H1 (cell line): Measurements from ENCODE around the gene DCTN2. TPM values are rescaled to one million over a fixed set of nuclear protein-coding genes. Genes with fewer than 3 reads are reported as not detected.
A peak's percentile ranks its signal among the peaks of the same experiment; 100 is the strongest.

Source experiments
- CTCF ChIA-PET: fragments of 300-600 bp; sonication (Branson Sonifier 250); formaldehyde crosslinking; loops from one replicate; lab custom pipeline; 2021; ENCODE audit not compliant: partially characterized antibody; lab: Charles Lee
- POLR2A ChIA-PET: fragments of 300-600 bp; sonication (Branson Sonifier 250); formaldehyde crosslinking; loops from one replicate; lab custom pipeline; 2021; ENCODE audit warnings: inconsistent platforms; ENCODE audit not compliant: partially characterized antibody; lab: Charles Lee
- DNase-seq, 2 experiments: peaks; one replicate each; pipeline versions ENCODE4 v3.0.0 to v3.0.0-alpha.2; 2010 to 2022; ENCODE audit warnings: low spot score in 2 of 2, low read depth in 1 of 2, mixed read lengths in 1 of 2
- FAIRE-seq: peaks from 2 replicates; lab custom pipeline; 2011; peaks lifted over from hg19 to GRCh38; lab: Jason Lieb, UNC
- H2AFZ ChIP-seq: 2 replicates; pipeline ENCODE4 v1.8.1; 2012; ENCODE audit warnings: low read length, inconsistent platforms
- H2AK5ac ChIP-seq: 2 replicates; pipeline ENCODE4 v1.6.1; 2013; ENCODE audit warnings: low read depth, low read length
- H2BK120ac ChIP-seq: replicated peaks from 2 replicates; pipeline ENCODE3; 2013; ENCODE audit warnings: low read depth, low read length, inconsistent platforms
- H2BK12ac ChIP-seq: 2 replicates; pipeline ENCODE4 v1.6.1; 2013; ENCODE audit warnings: low read depth, low read length
- H2BK15ac ChIP-seq: 2 replicates; pipeline ENCODE4 v1.6.1; 2013; ENCODE audit warnings: low read length
- H2BK20ac ChIP-seq: 2 replicates; pipeline ENCODE4 v1.6.1; 2013; ENCODE audit warnings: low read length
- H2BK5ac ChIP-seq: 2 replicates; pipeline ENCODE4 v1.6.1; 2013; ENCODE audit warnings: low read depth, low read length
- H3K14ac ChIP-seq: 2 replicates; pipeline ENCODE4 v1.6.1; 2013; ENCODE audit warnings: inconsistent platforms; ENCODE audit not compliant: insufficient read length
- H3K18ac ChIP-seq: 2 replicates; pipeline ENCODE4 v1.6.1; 2013; ENCODE audit warnings: low read length; ENCODE audit errors: extremely low read depth
- H3K23ac ChIP-seq: 2 replicates; pipeline ENCODE4 v1.6.1; 2013; ENCODE audit warnings: inconsistent platforms; ENCODE audit not compliant: insufficient read length
- H3K23me2 ChIP-seq: 2 replicates; pipeline ENCODE4 v1.6.1; 2013; ENCODE audit warnings: low read depth, low read length
- H3K27ac ChIP-seq: 2 replicates; pipeline ENCODE4 v1.6.1; 2011; ENCODE audit warnings: low read depth, low read length, inconsistent platforms
- H3K27me3 ChIP-seq, 4 experiments: replicated peaks in 1 of 4; 1 replicate in 1 of 4; 2 replicates in 3 of 4; pipeline versions ENCODE4 v1.6.1 to v1.8.1; 2011 to 2013; ENCODE audit warnings: low read length in 3 of 4, mild to moderate bottlenecking in 3 of 4, inconsistent platforms in 2 of 4, mixed read lengths in 2 of 4, moderate library complexity in 1 of 4; ENCODE audit not compliant: control insufficient read depth in 3 of 4, insufficient read depth in 3 of 4; ENCODE audit errors: extremely low read depth in 1 of 4
- H3K36me3 ChIP-seq, 4 experiments: 2 replicates each; pipeline versions ENCODE4 v1.6.1 to v1.8.1; 2011 to 2013; ENCODE audit warnings: mild to moderate bottlenecking in 4 of 4, low read length in 3 of 4, moderate library complexity in 2 of 4, control low read depth in 1 of 4, inconsistent platforms in 1 of 4; ENCODE audit not compliant: insufficient read depth in 4 of 4, control insufficient read depth in 2 of 4
- H3K4ac ChIP-seq: replicated peaks from 2 replicates; pipeline ENCODE3; 2013; ENCODE audit warnings: low read length, low read depth, mixed read lengths, inconsistent platforms; ENCODE audit not compliant: insufficient read length
- H3K4me1 ChIP-seq, 4 experiments: replicated peaks in 1 of 4; 1 replicate in 1 of 4; 2 replicates in 3 of 4; pipeline versions ENCODE4 v1.6.1 to v1.8.1; 2011 to 2013; ENCODE audit warnings: low read length in 3 of 4, inconsistent platforms in 2 of 4, mixed read lengths in 1 of 4; ENCODE audit not compliant: insufficient read depth in 4 of 4, control insufficient read depth in 3 of 4
- H3K4me2 ChIP-seq, 2 experiments: 2 replicates each; pipeline versions ENCODE4 v1.6.1 to v1.8.1; 2011 to 2013; ENCODE audit warnings: low read depth in 2 of 2, low read length in 2 of 2, control low read depth in 1 of 2, inconsistent platforms in 1 of 2, mild to moderate bottlenecking in 1 of 2; ENCODE audit not compliant: insufficient read depth in 1 of 2
- H3K4me3 ChIP-seq, 4 experiments: fragments of 200-600, 300-600 bp in 1 of 4; sonication (generic), shearing (Covaris generic), sonication (Bioruptor Twin) in 1 of 4; 2 replicates each; pipeline versions ENCODE4 v1.5.1 to v1.8.1; 2011 to 2016; ENCODE audit warnings: low read length in 4 of 4, low read depth in 3 of 4, control low read depth in 2 of 4, inconsistent platforms in 2 of 4, mild to moderate bottlenecking in 2 of 4, mixed read lengths in 1 of 4, moderate library complexity in 1 of 4; ENCODE audit not compliant: insufficient read depth in 2 of 4; ENCODE audit errors: extremely low read depth in 1 of 4
- H3K56ac ChIP-seq: replicated peaks from 2 replicates; pipeline ENCODE3; 2013; ENCODE audit warnings: low read depth, mild to moderate bottlenecking, mixed read lengths, low read length, inconsistent platforms; ENCODE audit not compliant: insufficient read length
- H3K79me1 ChIP-seq: 2 replicates; pipeline ENCODE4 v1.6.1; 2013; ENCODE audit warnings: low read depth, low read length, control low read depth
- H3K79me2 ChIP-seq, 2 experiments: 2 replicates each; pipeline versions ENCODE4 v1.6.1 to v1.8.1; 2012 to 2013; ENCODE audit warnings: low read length in 2 of 2, mild to moderate bottlenecking in 2 of 2, inconsistent platforms in 1 of 2; ENCODE audit not compliant: insufficient read depth in 2 of 2, control insufficient read depth in 1 of 2
- H3K9ac ChIP-seq, 4 experiments: replicated peaks in 1 of 4; 1 replicate in 1 of 4; 2 replicates in 3 of 4; pipeline versions ENCODE4 v1.6.1 to v1.8.1; 2011 to 2013; ENCODE audit warnings: low read depth in 3 of 4, low read length in 3 of 4, control low read depth in 2 of 4, mild to moderate bottlenecking in 2 of 4, moderate library complexity in 2 of 4, inconsistent platforms in 1 of 4; ENCODE audit errors: extremely low read depth in 1 of 4
- H3K9me3 ChIP-seq, 2 experiments: 2 replicates each; pipeline versions ENCODE4 v1.6.1 to v1.8.1; 2012 to 2013; ENCODE audit warnings: mild to moderate bottlenecking in 2 of 2, moderate library complexity in 2 of 2, control low read depth in 1 of 2, inconsistent platforms in 1 of 2, low read depth in 1 of 2, low read length in 1 of 2, mixed read lengths in 1 of 2; ENCODE audit not compliant: insufficient read depth in 2 of 2
- H4K20me1 ChIP-seq, 2 experiments: replicated peaks in 1 of 2; 2 replicates each; pipeline versions ENCODE3 to v1.8.1; 2011 to 2013; ENCODE audit warnings: inconsistent platforms in 2 of 2, low read length in 2 of 2, mild to moderate bottlenecking in 1 of 2; ENCODE audit not compliant: insufficient read depth in 2 of 2, control insufficient read depth in 1 of 2
- H4K5ac ChIP-seq: 2 replicates; pipeline ENCODE4 v1.6.1; 2013; ENCODE audit warnings: low read length, low read depth, mixed read lengths, inconsistent platforms; ENCODE audit not compliant: insufficient read length
- H4K8ac ChIP-seq: 2 replicates; pipeline ENCODE4 v1.8.0; 2013; ENCODE audit warnings: mild to moderate bottlenecking, moderate library complexity, low read length, inconsistent platforms; ENCODE audit not compliant: insufficient read depth; ENCODE audit errors: extremely low read depth
- H4K91ac ChIP-seq: replicated peaks from 2 replicates; pipeline ENCODE3; 2013; ENCODE audit warnings: low read length, mixed read lengths, inconsistent platforms; ENCODE audit not compliant: insufficient read length
- BCL11A ChIP-seq, 2 experiments: IDR thresholded peaks; one replicate each; pipeline ENCODE4 v1.6.1; 2011; ENCODE audit warnings: low read depth in 2 of 2, low read length in 2 of 2, mild to moderate bottlenecking in 2 of 2
- CTCF ChIP-seq, 3 experiments: IDR thresholded peaks; 1 replicate in 2 of 3; 2 replicates in 1 of 3; pipeline versions ENCODE4 v1.5.1 to v1.6.1; 2011; ENCODE audit warnings: low read length in 3 of 3, mild to moderate bottlenecking in 3 of 3, inconsistent platforms in 2 of 3, low read depth in 1 of 3, moderate library complexity in 1 of 3; ENCODE audit not compliant: insufficient read depth in 1 of 3; ENCODE audit errors: control extremely low read depth in 1 of 3
- HDAC2 ChIP-seq, 2 experiments: fragments of 300-600 bp in 1 of 2; sonication (generic) in 1 of 2; IDR thresholded peaks; 2 replicates each; pipeline ENCODE4 v1.6.1; 2011 to 2012; ENCODE audit warnings: low read depth in 2 of 2, low read length in 2 of 2, mild to moderate bottlenecking in 2 of 2, moderate library complexity in 2 of 2, borderline replicate concordance in 1 of 2, inconsistent platforms in 1 of 2
- POLR2AphosphoS5 ChIP-seq: IDR thresholded peaks from 2 replicates; pipeline ENCODE4 v1.6.1; 2011; ENCODE audit warnings: low read depth, low read length
- RAD21 ChIP-seq, 2 experiments: IDR thresholded peaks in 1 of 2; conservative IDR thresholded peaks in 1 of 2; 2 replicates each; pipeline ENCODE4 v1.6.1; 2011; ENCODE audit warnings: low read depth in 2 of 2, low read length in 2 of 2, improper control_type of control experiment in 1 of 2, inconsistent platforms in 1 of 2, mild to moderate bottlenecking in 1 of 2, moderate library complexity in 1 of 2
- SIX5 ChIP-seq: IDR thresholded peaks from 2 replicates; pipeline ENCODE4 v1.6.1; 2011; ENCODE audit warnings: mild to moderate bottlenecking, low read depth, low read length
- SP4 ChIP-seq: IDR thresholded peaks from 2 replicates; pipeline ENCODE4 v1.6.1; 2012; ENCODE audit warnings: low read length, inconsistent platforms
- WGBS, 2 experiments: shearing (Covaris generic) in 1 of 2; methylation state at CpG; one replicate each; pipeline versions ENCODE4 v1.1.6 to v1.1.7; 2013 to 2015; ENCODE audit warnings: low lambda C conversion rate in 2 of 2, mixed read lengths in 2 of 2, inconsistent platforms in 1 of 2, low coverage in 1 of 2, missing lambda C conversion rate in 1 of 2; ENCODE audit not compliant: insufficient replicate concordance in 2 of 2, insufficient coverage in 1 of 2, insufficient read length in 1 of 2; ENCODE audit errors: extremely low coverage in 1 of 2, missing lambda C conversion rate in 1 of 2; 5-methylcytosine and 5-hydroxymethylcytosine counted together
- polyA plus RNA-seq, 7 experiments: library from polyadenylated mRNA; depleted of rRNA in 3 of 7; stranded (reverse) in 5 of 7; unstranded in 2 of 7; fragments of >200 nt in 5 of 7; fragments of 200-250 nt in 2 of 7; gene quantifications; 1 replicate in 5 of 7; 2 replicates in 1 of 7; 4 replicates in 1 of 7; pipeline versions ENCODE4 v1.2.1 to v1.2.3, GENCODE V29; 2011 to 2013; ENCODE audit warnings: missing spikeins in 2 of 7, mixed read lengths in 2 of 7
- total RNA-seq: library from RNA; stranded (reverse); fragmentation: NEBNext Ultra II Directional; extraction: Animal tissue kit (Norgen Biotek cat#: 25700); gene quantifications from 2 replicates; pipeline ENCODE4 v1.2.1, GENCODE V29; 2021
- TF ChIP-seq, protein P1 (sequence below): IDR thresholded peaks from 2 replicates; pipeline ENCODE4 v1.6.1; 2012; ENCODE audit warnings: low read length, inconsistent platforms

The DCTN2 gene
- total and polyA plus RNA-seq, 2 of the 8 experiments (the other 6 are each of a cell fraction or from before 2014, with no cell fraction given) = 90.3 to 91.9 TPM

GRCh38 chr12:57500213-57500612, 46.8 kb downstream of the DCTN2 start:
- no peak overlapping the region for H2AK5ac ChIP-seq
- no peak overlapping the region for H3K4me3 ChIP-seq
- H3K4me1 ChIP-seq = no peaks in the 10 kb centered on the region
- 91% methylated on average over 7 of the region's 11 CpGs; no CpG with 5 or more reads in 1 of the 2 experiments for WGBS, 2 experiments
- H2BK20ac ChIP-seq = no peak overlapping the region
- no peak overlapping the region for H3K4me2 ChIP-seq
- DNase-seq (no peak), FAIRE-seq (no peak)
- TF ChIP-seq HDAC2 (IDR thresholded peaks at IDR 0.05; ENCODE audit: borderline replicate concordance in 1 of 2, low read depth in 2 of 2, low read length in 2 of 2) (no peak), RAD21 (IDR thresholded peaks at IDR 0.05 in 1 of 2, conservative IDR thresholded peaks at IDR 0.05 in 1 of 2; ENCODE audit: low read depth in 2 of 2, low read length in 2 of 2) (no peak), BCL11A (IDR thresholded peaks at IDR 0.05; ENCODE audit: low read depth in 2 of 2, low read length in 2 of 2) (no peak), SIX5 (no peak), POLR2AphosphoS5 (0 out of 2 replicates have a peak, but pooled peaks have one; percentile 31), CTCF (IDR thresholded peaks at IDR 0.05; ENCODE audit: control extremely low read depth in 1 of 3, insufficient read depth in 1 of 3, low read depth in 1 of 3, low read length in 3 of 3) (no peak), SP4 (no peak)
- TF ChIP-seq, protein P1, sequence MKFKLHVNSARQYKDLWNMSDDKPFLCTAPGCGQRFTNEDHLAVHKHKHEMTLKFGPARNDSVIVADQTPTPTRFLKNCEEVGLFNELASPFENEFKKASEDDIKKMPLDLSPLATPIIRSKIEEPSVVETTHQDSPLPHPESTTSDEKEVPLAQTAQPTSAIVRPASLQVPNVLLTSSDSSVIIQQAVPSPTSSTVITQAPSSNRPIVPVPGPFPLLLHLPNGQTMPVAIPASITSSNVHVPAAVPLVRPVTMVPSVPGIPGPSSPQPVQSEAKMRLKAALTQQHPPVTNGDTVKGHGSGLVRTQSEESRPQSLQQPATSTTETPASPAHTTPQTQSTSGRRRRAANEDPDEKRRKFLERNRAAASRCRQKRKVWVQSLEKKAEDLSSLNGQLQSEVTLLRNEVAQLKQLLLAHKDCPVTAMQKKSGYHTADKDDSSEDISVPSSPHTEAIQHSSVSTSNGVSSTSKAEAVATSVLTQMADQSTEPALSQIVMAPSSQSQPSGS = no peak
- no peak overlapping the region for H3K27ac ChIP-seq
- no peak overlapping the region for H2BK5ac ChIP-seq
- H3K79me2 ChIP-seq = peaks cover 0 to 3% of the 10 kb centered on the region in 2 experiments; a peak in 1 of 4 replicates
- no peak overlapping the region for H3K56ac ChIP-seq
- no peak overlapping the region for H4K8ac ChIP-seq
- no peak overlapping the region for H3K9ac ChIP-seq
- H4K5ac ChIP-seq = no peak overlapping the region
- H3K79me1 ChIP-seq = peaks cover 5% of the 10 kb centered on the region; the same call in 1 of the 2 replicates
- H4K20me1 ChIP-seq = peaks cover 0 to 2% of the 10 kb centered on the region in 2 experiments
- no peak overlapping the region for H2AFZ ChIP-seq
- no peaks in the 10 kb centered on the region for H3K9me3 ChIP-seq
- POLR2A ChIA-PET = interaction anchor here (0.7 to 0.9 kb wide), 2 partner anchors 24 to 1296 kb away, joined by 3 read pairs; no protein-coding TSS in a partner anchor
- H3K23me2 ChIP-seq = no peaks in the 10 kb centered on the region
- H3K36me3 ChIP-seq = peaks cover 38 to 94% (median 72%) of the 10 kb centered on the region in 4 experiments
- H2BK12ac ChIP-seq = no peak overlapping the region
- CTCF ChIA-PET = interaction anchor here (1.0 to 1.5 kb wide), 2 partner anchors 19 to 26 kb away, joined by 3 read pairs; no protein-coding TSS in a partner anchor
- H2BK15ac ChIP-seq = no peak overlapping the region
- H4K91ac ChIP-seq = no peak overlapping the region
- H3K23ac ChIP-seq = no peak overlapping the region
- H2BK120ac ChIP-seq = no peak overlapping the region
- no peak overlapping the region for H3K4ac ChIP-seq
- no peaks in the 10 kb centered on the region for H3K27me3 ChIP-seq
- H3K14ac ChIP-seq = no peak overlapping the region
- no peak overlapping the region for H3K18ac ChIP-seq
